Measurements from ENCODE around the gene PRKG2. TPM values are rescaled to one million over a fixed set of nuclear protein-coding genes. Genes with fewer than 3 reads are reported as not detected.
"Not testable (repeated sequence)": the region's sequence is repeated elsewhere in the genome, so short reads cannot be mapped to it uniquely, and the experiment has no call there.

PRKG2 gene
- polyA plus RNA-seq, 2 donors: 0.45 to 0.59 TPM

DNA sequence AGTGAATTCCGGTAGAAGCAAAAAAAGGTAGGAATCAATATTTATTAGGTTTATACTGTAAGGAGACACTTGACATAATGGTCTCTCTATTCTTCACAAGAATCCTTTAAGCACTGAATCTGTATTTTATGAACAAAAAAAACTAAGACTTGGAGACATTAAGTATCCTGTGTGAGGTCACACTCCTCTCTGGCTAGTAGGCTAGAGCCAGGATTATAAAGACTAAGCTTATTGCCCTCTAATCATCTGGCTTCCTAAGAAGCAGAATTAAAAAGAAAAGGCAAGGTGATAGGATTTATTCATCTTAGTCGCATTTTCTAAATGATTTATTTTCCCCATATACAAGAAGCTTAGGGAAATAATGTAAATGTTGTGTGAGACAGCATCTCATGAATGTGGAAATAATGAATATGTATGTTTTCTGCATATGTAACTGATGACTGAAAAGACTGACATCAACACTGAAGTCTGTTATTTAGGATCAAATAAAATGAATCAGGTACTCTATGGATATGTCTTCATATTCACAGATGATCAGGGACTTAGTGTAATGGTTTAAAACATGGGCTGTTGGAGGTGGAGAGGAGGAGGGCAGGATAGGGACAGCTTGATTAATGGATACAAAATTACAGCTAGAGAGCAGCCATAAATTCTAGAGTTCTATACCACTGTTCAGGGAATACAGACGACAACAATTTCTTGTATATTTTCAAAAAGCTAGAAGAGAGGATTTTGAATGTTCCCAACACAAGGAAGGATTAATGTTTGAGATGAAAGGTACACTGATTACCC, 30.4 kb upstream of the PRKG2 start:
- Histone ChIP-seq H3K4me1 (ENCODE audit: control insufficient read depth in 2 of 2, insufficient read depth in 2 of 2, low read length in 1 of 2) (no peaks in the 10 kb centered on the region), H3K27me3 (ENCODE audit: control insufficient read depth in 1 of 2, insufficient read depth in 2 of 2, low read length in 2 of 2) (no peaks in the 10 kb centered on the region), H3K36me3 (ENCODE audit: control insufficient read depth in 2 of 2, insufficient read depth in 2 of 2, low read length in 1 of 2) (no peaks in the 10 kb centered on the region), H3K9me3 (ENCODE audit: control insufficient read depth in 2 of 2, insufficient read depth in 1 of 2, low read depth in 1 of 2, low read length in 1 of 2) (no peaks in the 10 kb centered on the region), H3K4me3 (ENCODE audit: low read depth in 1 of 2, low read length in 2 of 2) (no peak overlapping the region), H3K27ac (ENCODE audit: low read depth in 2 of 2, low read length in 1 of 2) (no peak overlapping the region)
- 82 to 83% methylated on average over 3 of the region's 3 CpGs for WGBS, 2 donors

- Histone ChIP-seq H3K4me1 (ENCODE audit: control insufficient read depth in 2 of 2, insufficient read depth in 2 of 2, low read length in 1 of 2) (no peaks in the 10 kb centered on the region), H3K27me3 (ENCODE audit: control insufficient read depth in 1 of 2, insufficient read depth in 2 of 2, low read length in 2 of 2) (no peaks in the 10 kb centered on the region), H3K9me3 (ENCODE audit: control insufficient read depth in 2 of 2, insufficient read depth in 1 of 2, low read depth in 1 of 2, low read length in 1 of 2) (no peaks in the 10 kb centered on the region), H3K27ac (ENCODE audit: low read depth in 2 of 2, low read length in 1 of 2) (no peak overlapping the region), H3K36me3 (ENCODE audit: control insufficient read depth in 2 of 2, insufficient read depth in 2 of 2, low read length in 1 of 2) (no peaks in the 10 kb centered on the region), H3K4me3 (ENCODE audit: low read depth in 1 of 2, low read length in 2 of 2) (no peak overlapping the region)
Observed at GRCh38 chr4:81237791-81238190, 22.8 kb upstream of the PRKG2 start.

- Histone ChIP-seq H3K27ac (ENCODE audit: low read depth in 2 of 2, low read length in 1 of 2) (no peak overlapping the region), H3K4me1 (ENCODE audit: control insufficient read depth in 2 of 2, insufficient read depth in 2 of 2, low read length in 1 of 2) (no peaks in the 10 kb centered on the region), H3K9me3 (ENCODE audit: control insufficient read depth in 2 of 2, insufficient read depth in 1 of 2, low read depth in 1 of 2, low read length in 1 of 2) (no peaks in the 10 kb centered on the region), H3K27me3 (ENCODE audit: control insufficient read depth in 1 of 2, insufficient read depth in 2 of 2, low read length in 2 of 2) (no peaks in the 10 kb centered on the region), H3K4me3 (ENCODE audit: low read depth in 1 of 2, low read length in 2 of 2) (no peak overlapping the region), H3K36me3 (ENCODE audit: control insufficient read depth in 2 of 2, insufficient read depth in 2 of 2, low read length in 1 of 2) (no peaks in the 10 kb centered on the region)
- 84 to 85% methylated on average over 23 of the region's 23 CpGs for WGBS, 2 donors
Observed at GRCh38 chr4:81235982-81236749, 21.1 kb upstream of the PRKG2 start.

DNA sequence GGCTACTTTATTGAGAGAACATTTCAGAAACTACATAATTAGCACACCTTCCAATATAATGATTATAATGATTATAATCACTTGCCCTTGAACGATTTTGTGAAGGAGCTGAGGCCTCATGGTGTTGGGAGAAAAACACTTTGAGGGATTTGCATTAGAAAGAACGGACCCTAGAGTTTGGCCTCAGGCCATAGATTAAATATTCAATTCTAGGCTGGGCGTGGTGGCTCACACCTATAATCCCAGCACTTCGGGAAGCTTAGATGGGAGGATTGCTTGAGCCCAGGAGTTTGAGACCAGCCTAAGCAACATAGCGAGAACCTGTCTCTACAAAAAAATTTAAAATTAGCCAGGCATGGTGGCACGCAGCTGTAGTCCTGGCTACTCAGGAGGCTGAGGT, 12.9 kb upstream of the PRKG2 start:
- 72 to 73% methylated on average over 6 of the region's 6 CpGs for WGBS, 2 donors
- H3K36me3 ChIP-seq (ENCODE audit: control insufficient read depth in 2 of 2, insufficient read depth in 2 of 2, low read length in 1 of 2): no peaks in the 10 kb centered on the region
- no peaks in the 10 kb centered on the region for H3K27me3 ChIP-seq (ENCODE audit: control insufficient read depth in 1 of 2, insufficient read depth in 2 of 2, low read length in 2 of 2)

GRCh38 chr4:81227138-81227537, 12.1 kb upstream of the PRKG2 start:
- Histone ChIP-seq H3K4me3 (ENCODE audit: low read depth in 1 of 2, low read length in 2 of 2) (no peak overlapping the region), H3K27me3 (ENCODE audit: control insufficient read depth in 1 of 2, insufficient read depth in 2 of 2, low read length in 2 of 2) (no peaks in the 10 kb centered on the region), H3K4me1 (ENCODE audit: control insufficient read depth in 2 of 2, insufficient read depth in 2 of 2, low read length in 1 of 2) (no peaks in the 10 kb centered on the region), H3K36me3 (ENCODE audit: control insufficient read depth in 2 of 2, insufficient read depth in 2 of 2, low read length in 1 of 2) (no peaks in the 10 kb centered on the region), H3K27ac (ENCODE audit: low read depth in 2 of 2, low read length in 1 of 2) (no peak overlapping the region), H3K9me3 (ENCODE audit: control insufficient read depth in 2 of 2, insufficient read depth in 1 of 2, low read depth in 1 of 2, low read length in 1 of 2) (no peaks in the 10 kb centered on the region)
- WGBS, 2 donors: 67 to 68% methylated on average over 4 of the region's 4 CpGs

More for the DNA sequence above, 12.9 kb upstream of the PRKG2 start:
- H3K4me1 ChIP-seq (ENCODE audit: control insufficient read depth in 2 of 2, insufficient read depth in 2 of 2, low read length in 1 of 2): no peaks in the 10 kb centered on the region
- no peaks in the 10 kb centered on the region for H3K9me3 ChIP-seq (ENCODE audit: control insufficient read depth in 2 of 2, insufficient read depth in 1 of 2, low read depth in 1 of 2, low read length in 1 of 2)
- H3K4me3 ChIP-seq (ENCODE audit: low read depth in 1 of 2, low read length in 2 of 2): no peak overlapping the region
- H3K27ac ChIP-seq (ENCODE audit: low read depth in 2 of 2, low read length in 1 of 2): no peak overlapping the region

DNA sequence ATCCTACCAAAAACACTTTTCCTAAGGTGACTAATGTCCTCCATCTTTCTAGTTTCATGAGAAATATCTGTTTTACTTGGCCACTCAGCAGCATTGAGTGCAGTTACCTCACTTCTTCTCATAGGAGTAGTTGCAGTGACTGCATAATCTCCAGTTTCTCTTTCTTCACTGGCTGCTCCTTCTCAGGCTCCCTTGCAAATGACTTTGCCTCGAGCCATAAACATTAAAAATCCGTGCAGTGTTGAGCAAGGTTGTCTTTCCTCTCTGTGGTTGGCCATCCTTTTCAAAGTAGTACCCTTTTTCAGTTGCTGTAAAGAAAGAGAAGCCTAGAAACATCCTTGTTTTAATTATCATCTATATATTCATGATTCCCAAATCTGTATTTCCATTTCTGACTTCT, 10.2 kb upstream of the PRKG2 start:
- Histone ChIP-seq H3K9me3 (ENCODE audit: control insufficient read depth in 2 of 2, insufficient read depth in 1 of 2, low read depth in 1 of 2, low read length in 1 of 2) (no peaks in the 10 kb centered on the region), H3K4me3 (ENCODE audit: low read depth in 1 of 2, low read length in 2 of 2) (no peak overlapping the region), H3K27ac (ENCODE audit: low read depth in 2 of 2, low read length in 1 of 2) (no peak overlapping the region), H3K4me1 (ENCODE audit: control insufficient read depth in 2 of 2, insufficient read depth in 2 of 2, low read length in 1 of 2) (no peaks in the 10 kb centered on the region), H3K36me3 (ENCODE audit: control insufficient read depth in 2 of 2, insufficient read depth in 2 of 2, low read length in 1 of 2) (no peaks in the 10 kb centered on the region), H3K27me3 (ENCODE audit: control insufficient read depth in 1 of 2, insufficient read depth in 2 of 2, low read length in 2 of 2) (no peaks in the 10 kb centered on the region)
- 37 to 59% methylated on average over 2 of the region's 2 CpGs for WGBS, 2 donors

GRCh38 chr4:81222082-81222472, 7.1 kb upstream of the PRKG2 start:
- H3K27ac ChIP-seq (ENCODE audit: low read depth in 2 of 2, low read length in 1 of 2); H3K36me3 ChIP-seq (ENCODE audit: control insufficient read depth in 2 of 2, insufficient read depth in 2 of 2, low read length in 1 of 2); H3K27me3 ChIP-seq (ENCODE audit: control insufficient read depth in 1 of 2, insufficient read depth in 2 of 2, low read length in 2 of 2); H3K4me1 ChIP-seq (ENCODE audit: control insufficient read depth in 2 of 2, insufficient read depth in 2 of 2, low read length in 1 of 2); H3K9me3 ChIP-seq (ENCODE audit: control insufficient read depth in 2 of 2, insufficient read depth in 1 of 2, low read depth in 1 of 2, low read length in 1 of 2); H3K4me3 ChIP-seq (ENCODE audit: low read depth in 1 of 2, low read length in 2 of 2): not testable (repeated sequence)

GRCh38 chr4:81221303-81222081, 6.5 kb upstream of the PRKG2 start:
- no peak overlapping the region for H3K27ac ChIP-seq (ENCODE audit: low read depth in 2 of 2, low read length in 1 of 2)
- H3K4me3 ChIP-seq (ENCODE audit: low read depth in 1 of 2, low read length in 2 of 2): no peak overlapping the region
- no peaks in the 10 kb centered on the region for H3K27me3 ChIP-seq (ENCODE audit: control insufficient read depth in 1 of 2, insufficient read depth in 2 of 2, low read length in 2 of 2)
- H3K4me1 ChIP-seq (ENCODE audit: control insufficient read depth in 2 of 2, insufficient read depth in 2 of 2, low read length in 1 of 2): no peaks in the 10 kb centered on the region
- H3K36me3 ChIP-seq (ENCODE audit: control insufficient read depth in 2 of 2, insufficient read depth in 2 of 2, low read length in 1 of 2): no peaks in the 10 kb centered on the region
- 74 to 83% methylated on average over 3 of the region's 3 CpGs for WGBS, 2 donors
- no peaks in the 10 kb centered on the region for H3K9me3 ChIP-seq (ENCODE audit: control insufficient read depth in 2 of 2, insufficient read depth in 1 of 2, low read depth in 1 of 2, low read length in 1 of 2)

GRCh38 chr4:81220271-81220670, 5.2 kb upstream of the PRKG2 start:
- Histone ChIP-seq H3K27me3 (ENCODE audit: control insufficient read depth in 1 of 2, insufficient read depth in 2 of 2, low read length in 2 of 2) (no peaks in the 10 kb centered on the region), H3K4me1 (ENCODE audit: control insufficient read depth in 2 of 2, insufficient read depth in 2 of 2, low read length in 1 of 2) (peaks cover 0 to 3% of the 10 kb centered on the region in 2 donors)
- whole genome bisulfite sequencing, 2 donors: 78 to 81% methylated on average over 1 of the region's 1 CpG

More at GRCh38 chr4:81220271-81220670, 5.2 kb upstream of the PRKG2 start:
- no peak overlapping the region for H3K4me3 ChIP-seq (ENCODE audit: low read depth in 1 of 2, low read length in 2 of 2)
- H3K9me3 ChIP-seq (ENCODE audit: control insufficient read depth in 2 of 2, insufficient read depth in 1 of 2, low read depth in 1 of 2, low read length in 1 of 2): no peaks in the 10 kb centered on the region
- no peak overlapping the region for H3K27ac ChIP-seq (ENCODE audit: low read depth in 2 of 2, low read length in 1 of 2)
- no peaks in the 10 kb centered on the region for H3K36me3 ChIP-seq (ENCODE audit: control insufficient read depth in 2 of 2, insufficient read depth in 2 of 2, low read length in 1 of 2)
